HG03135 (cell line): ENCODE data around the gene TMEM86B.

ENCODE experiments used
- ATAC-seq: cut with Tn5 transposase; IDR thresholded peaks from one replicate; pipeline ENCODE4 v1.9.1; 2021; ENCODE audit warnings: mild to moderate bottlenecking, moderate library complexity; ENCODE audit not compliant: unreplicated experiment

Gene TMEM86B

DNA sequence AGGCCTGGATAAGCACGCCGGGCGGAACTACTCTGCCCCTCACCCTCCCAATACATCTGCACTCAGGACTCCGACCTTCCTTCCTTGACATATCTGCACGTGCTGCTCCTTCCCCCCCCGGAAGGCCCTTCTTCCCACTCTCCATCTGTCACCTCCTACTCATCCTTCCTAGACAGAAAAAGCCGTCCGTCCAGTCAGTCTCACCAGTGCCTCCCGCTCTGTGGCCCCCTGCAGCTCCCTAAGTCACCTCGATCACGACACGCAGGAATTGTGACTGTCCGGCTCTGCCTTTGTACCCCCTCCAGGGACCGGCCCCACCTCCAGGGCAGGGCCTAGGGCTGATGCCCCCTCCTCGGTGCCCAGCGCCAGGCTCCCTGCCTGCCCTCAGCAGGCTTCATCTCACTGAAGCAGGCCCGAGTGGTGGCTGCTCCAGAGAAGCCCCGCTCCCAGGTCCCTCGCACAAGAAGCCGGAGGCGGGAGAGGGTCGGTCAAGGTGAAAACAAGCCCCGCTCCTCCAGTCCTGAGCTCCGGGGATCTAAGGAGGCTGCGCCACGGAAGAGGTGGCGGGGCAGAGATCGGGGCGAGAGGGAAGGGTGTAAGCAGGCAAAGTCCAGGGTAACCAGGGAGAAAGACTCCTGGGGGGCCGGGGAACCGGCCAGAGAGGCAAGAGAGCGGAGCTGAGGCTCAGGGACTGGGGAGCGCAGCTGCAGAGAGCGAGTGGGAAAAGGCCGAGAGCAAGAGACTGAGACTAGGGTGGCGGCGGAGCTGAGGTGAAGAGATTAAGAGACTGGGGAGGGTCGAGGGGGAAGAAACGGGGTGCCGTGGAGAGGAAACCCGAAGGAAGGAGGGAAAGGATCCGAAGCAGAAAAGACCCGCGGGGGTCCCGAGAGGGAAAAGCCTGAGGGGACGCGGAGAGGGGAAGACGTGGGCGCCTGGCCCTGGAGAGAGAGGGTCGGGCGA lies 29.2 kb upstream of the TMEM86B start:
- no peak for ATAC-seq

DNA sequence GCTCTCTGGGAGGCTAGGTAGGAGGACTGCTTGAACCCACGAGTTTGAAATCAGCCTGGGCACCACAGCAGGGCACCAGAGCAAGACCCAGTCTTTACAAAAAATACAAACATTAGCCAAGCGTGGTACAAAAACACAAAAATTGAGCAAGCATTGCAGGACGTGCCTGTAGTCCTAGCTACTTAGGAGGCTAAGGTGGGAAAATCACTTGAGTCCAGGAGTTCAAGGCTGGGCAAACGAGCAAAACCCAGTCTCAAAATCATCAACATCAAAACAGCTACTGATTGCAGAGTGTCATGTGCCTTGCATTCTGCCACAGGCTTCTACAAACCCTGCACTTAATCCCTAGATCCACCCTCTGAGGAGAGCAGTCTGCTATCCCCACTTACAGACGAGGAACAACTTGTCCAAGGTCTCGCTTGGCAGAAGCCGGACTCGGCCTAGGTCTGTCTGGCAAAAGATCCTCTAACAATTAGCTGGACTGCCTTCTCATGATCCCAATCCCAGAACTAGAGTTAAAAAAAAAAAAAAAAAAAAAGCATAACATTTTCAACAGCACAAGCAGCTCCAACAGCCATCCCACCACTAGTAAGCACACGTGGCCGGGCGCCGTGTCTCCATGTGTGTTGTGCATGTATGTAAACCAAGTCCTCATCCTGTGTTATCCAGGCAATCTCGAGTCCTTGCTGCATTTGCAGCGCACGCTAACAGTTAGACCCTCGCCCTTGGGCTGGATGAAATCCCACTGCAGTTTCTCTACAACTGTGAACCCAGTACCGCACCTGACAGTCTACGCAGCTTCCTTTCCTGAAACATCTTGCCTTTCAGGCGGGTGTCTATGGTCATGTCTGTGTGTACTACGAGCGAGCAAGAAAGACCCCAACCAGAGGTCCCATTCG lies 28.2 kb upstream of the TMEM86B start:
- no peak for ATAC-seq

DNA sequence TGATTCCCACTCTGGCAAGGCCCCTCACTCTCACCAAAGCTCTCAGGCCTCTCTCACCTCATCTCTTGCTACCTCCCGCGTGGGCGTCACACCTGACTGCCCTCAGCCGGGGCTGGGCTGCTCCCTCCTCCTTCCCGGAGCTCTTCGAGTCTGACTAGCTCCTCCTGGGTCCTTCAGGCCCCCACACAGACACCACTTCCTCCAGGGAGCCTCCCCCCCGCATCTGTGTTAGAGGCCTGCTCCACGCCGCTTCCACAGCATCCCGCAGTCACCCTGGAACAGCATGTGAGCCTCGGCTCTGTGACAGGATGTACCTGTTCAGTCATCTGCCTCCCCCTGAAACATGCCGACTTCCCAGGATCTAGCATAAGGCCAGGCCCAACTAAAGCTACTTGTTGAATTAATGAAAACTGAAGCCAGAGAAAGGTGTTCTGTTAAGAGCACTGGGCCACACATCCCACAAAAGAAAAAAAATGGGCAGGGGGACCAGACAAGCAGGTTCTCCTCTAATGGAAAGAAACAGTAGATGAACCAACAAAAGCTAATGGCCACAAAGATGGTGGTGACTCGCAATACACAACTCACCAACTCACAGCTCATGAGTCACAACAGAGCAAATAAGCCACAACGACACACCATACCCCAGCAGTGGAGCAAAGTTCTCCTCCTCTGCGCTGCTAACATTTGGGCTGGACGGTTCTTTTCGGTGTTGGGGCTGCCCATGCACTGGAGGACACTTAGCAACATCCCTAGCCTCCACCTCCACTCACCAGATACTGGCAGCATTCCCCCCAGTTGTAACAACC lies 27.3 kb upstream of the TMEM86B start:
- no peak for ATAC-seq

DNA sequence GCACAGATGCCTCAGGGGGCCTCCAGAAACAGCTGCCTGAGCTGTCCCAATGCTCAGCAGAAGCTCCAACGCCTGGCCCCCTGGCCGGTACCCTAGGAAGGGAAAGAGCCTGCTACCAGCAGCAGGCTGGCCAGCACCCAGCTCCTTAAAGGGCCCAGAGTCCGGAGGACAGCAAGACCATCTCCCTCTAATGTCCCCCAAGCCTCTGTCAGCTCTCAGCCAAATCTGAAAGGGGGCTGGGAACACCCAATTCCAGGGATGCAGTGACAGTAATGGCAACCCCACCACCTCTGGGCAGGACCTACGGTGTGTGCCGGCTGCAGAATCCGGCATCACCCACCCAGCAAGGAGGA lies 26.0 kb upstream of the TMEM86B start:
- no peak for ATAC-seq

DNA sequence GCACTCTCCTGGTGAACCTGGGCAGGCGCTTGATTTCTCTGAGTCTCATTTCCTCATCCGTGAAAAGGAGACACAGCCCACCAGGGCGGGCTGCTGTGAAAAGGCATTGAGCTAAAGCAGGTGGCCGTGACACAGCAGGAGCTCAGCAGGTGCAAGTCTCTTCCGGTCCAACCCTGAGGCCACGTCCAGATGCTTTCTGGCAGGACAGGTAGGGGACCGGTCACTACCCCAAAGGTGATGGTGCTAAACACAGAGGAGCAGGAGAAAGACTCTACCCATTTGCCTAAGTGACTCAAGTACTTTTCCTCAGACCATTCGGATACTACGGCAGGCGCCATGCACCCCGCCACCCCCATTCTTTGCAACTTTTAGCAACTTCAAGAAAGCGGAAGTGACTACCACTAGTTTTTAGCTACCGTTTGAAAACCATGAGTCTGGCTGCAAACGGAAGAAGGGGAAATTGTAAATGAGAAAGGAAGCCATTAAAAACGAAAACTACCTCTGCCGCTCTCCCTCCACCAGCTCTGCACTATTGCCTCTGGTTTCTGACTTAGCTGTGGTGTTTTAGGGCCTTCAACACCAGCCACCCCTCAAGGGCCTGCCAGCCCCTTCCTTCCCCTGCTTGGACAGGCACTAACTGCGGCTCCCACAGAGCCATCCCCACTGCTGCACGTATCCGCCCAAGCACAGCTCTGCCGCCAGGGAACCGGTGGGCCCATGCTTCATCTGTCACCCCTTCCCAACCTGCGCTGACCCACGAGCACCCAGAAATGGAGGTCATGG lies 25.5 kb upstream of the TMEM86B start:
- peak; percentile 48 for ATAC-seq

DNA sequence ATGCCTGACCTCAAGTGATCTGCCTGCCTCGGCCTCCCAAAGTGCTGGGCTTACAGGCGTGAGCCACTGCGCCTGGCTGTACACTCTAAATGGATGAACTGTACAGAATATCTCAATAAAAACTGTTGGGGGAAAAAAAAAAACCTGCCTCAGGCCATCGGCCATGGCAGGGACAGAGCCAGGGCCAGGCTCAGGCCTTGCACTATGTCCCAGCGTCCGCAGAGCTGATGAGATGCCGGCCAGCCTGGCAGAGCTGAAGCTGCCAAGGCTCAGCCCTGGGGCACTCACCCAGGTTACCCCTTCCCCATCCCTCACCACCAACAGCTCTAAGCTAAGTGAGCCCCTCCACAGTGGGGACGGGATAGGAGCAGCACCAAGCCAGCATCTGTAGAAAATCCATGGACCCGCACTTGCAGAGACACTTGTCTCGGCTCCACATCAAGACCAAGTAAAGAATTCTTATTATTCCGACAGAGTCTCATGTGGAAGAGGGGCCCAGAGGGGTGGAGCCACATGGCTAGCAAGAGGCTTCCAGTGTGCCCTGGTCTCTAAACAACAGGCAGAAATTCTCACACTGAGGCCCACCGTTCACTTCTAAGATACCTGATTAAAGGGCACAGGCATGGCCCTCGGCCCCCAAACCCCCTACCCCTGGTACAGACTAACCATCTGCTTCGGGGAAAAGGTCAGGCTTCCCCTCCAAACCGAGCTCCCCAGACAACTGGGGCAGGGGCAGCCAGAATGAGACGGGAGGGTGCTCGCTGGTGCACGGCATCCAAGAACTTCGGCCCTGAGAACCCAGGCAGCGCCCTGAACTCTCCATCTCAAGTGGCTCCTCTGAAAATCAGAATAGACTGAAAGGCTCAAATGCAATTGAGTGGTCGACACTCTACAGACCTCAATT lies 24.4 kb upstream of the TMEM86B start:
- ATAC-seq = no peak

DNA sequence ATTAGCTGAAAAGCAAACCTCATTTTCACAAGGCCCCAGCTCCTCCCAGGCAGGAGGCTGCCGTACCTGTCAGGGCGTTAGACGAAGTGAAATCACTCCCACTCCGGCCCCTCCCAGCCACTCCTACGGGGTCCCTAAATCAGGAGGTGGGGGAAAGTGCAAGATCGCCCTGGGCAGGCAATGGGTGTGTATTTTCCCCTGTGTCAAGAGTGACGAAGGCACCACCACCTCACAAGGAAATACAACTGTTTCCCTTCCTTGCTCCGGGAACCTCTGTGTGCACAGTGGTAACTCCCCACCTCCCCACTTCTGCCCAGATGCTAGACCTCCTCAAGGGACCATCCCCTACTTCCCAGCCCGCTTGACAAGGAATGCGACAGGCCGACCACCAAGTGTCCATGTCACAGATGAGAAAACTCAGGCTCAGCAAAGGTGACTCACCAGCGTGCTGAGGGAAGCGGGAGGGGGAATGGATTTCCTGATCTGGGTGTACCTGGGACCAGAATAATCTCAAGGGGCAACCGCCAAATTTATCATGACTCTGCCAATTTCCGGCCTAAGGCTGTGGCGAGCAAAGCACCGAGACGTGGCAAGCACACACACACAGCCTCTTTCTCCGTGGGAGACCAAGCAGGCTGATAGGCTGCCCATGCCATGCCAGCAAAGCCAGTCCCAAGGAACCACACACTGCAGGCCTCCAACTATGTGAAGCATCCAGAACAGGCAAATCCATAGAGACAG lies 22.9 kb upstream of the TMEM86B start:
- ATAC-seq = no peak

DNA sequence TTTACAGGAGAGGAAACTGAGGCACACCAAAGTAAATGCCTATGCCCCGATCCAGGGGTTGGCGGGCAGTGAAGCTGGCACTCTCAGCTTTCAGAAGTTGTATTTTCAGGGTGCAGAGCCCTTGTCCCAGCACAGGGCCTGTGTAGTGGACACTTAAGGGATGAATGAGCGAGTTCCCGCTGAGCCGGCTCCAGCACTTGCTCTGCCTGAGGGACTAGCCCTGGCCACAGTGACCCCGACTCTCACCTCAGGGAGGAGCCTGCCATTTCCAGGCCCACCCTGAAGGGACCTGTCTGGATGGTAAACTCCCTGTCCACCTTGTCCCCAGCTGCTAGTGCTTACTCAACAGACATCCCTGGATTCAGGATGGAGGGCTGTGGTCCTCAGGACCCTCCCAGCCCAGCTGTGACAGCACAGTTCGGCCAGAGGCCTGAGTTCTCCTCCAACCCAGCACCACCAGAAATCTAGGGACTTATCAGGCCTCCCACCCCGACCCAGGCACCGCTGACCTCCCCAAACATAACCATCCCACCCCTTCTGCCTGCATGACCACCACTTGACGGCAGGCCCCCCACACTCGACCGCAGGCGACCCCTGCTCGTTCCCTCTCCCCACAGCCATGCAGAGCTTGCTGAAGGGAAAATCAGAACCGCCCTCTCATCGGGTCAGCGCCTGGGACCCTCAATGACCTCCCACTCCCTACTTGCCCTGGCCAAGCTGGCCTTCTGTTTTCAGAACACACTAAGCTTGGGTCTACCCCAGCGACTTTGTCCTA lies 21.9 kb upstream of the TMEM86B start:
- ATAC-seq = no peak

DNA sequence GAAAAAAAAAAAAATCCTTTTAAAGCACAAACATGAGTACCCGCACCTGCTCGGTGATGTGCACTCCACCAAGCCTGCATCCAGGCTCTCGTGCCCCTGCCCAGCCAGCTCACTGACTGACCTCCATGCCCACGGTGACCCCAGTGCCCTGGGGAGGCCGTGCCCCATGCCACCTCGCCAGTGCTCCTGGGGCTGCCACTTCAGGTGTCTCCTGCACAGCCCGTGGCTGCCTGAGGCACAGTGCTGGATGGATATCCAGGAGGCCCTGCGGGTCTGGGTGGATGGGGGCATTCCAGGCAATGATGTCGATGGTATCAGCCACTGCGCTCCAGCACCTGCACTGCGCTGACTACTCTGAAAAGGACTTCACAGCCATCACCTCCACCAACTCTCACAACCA lies 21.3 kb upstream of the TMEM86B start:
- no peak for ATAC-seq

DNA sequence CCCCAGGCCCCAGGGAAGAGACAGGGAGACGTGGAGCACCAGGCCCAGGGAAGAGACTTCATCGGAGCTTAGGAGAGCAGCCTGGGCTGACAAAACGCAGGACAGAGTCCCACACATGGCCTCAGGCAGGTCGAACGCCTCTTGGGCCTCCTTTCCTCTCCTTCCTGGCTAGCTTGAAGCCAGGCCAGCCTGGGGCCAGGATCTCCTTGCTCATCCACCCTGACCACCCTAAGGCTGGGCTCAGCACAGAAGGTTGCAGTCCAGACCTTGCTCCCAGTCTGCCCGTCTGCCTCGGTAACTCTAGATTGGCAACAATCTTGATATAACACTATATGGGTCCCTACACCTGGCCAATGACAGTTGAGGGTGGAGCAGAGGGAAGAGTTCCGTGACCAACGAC lies 20.1 kb upstream of the TMEM86B start:
- no peak for ATAC-seq

DNA sequence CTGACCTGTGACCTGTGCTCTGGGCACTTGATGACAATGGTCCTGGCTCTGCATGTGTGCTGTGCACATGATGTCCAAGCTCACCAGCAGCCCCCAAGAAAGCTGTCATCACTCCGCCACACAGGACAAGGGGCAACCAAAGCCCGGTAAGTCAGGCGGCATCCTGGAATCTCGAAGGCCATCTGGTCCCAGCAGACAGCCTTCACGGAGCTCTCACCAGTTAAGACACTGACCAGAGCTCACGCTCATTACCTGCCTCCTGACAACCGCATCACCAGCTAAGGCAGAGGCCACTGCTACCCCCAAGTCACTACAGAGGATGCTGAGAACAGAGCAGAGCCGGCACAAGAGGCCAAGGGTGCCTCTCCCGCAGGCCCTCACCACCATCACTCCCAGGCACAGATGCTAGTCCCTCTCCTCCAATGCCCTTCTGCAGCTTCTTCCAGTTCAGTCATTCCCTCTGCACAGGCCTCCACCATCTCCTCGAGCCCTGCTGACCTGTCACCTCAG lies 19.7 kb upstream of the TMEM86B start:
- ATAC-seq = no peak

DNA sequence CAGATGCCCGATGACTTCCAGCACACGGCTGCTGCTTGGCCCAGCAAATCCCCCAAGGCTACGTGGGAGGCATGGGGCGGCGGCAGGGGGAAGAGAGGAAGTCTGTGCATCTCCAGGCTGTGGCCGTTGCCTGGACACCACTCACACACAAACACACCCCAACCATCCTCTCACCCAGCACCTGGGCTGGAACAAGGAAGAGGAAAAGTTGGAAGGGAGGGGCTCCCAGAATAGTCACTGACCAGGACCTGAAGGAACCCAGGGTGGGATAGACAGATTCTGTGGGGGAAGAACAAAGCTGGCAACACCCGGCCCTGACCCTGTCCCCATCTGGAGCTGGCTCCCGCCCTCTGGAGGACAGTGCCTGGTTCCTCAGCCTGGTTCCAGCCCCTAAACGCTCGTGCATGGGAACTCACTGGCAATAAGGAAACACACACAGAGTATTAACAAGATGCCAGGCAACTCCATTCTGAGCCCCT lies 19.1 kb upstream of the TMEM86B start:
- ATAC-seq = no peak

DNA sequence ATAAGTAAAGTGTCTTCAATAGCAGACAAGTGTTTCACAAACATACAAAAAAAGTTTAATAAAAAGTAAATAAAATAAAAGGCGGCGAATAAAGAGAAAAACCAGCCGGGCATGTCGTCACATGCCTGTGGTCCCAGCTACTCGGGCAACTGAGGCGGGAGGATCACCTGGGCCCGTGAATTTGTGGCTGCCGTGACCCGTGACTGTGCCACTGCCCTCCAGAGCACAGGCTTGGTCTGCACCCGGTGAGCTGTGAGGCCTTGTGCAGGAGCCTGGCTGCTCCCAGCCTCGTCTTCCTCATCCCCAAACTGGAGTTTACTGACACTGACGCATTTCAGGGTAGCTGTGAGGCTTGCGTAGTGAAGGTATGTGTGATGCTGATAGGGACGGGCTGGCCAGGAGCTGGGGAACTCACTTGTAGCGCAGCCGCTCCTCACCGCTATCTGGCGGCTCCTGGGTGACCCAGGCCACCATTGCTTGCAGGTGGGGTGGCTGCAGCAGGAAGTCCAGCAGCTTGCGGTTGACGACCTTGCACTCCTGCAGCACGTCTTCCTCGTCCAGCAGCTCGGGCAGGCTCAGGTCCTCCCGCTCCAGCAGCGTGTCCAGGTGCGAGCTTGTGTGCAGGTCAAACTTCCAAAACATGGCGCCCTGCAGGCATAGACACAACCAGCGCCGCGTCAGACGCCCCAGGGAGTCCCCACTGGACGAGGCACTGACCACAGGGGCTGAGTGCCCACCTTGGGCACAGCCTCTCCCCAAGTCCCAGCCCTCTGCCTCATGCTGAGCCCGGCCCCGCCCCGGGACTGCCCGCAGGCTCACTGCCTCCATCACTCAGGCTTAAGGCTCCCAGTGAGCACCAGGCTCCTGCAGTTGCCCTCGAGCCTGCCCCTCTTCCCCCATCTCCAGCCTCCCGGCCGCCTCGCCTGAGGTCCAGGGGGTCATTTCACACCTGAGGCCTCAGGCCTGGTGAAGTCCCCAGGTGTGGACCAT lies 18.2 kb upstream of the TMEM86B start:
- ATAC-seq = no peak

DNA sequence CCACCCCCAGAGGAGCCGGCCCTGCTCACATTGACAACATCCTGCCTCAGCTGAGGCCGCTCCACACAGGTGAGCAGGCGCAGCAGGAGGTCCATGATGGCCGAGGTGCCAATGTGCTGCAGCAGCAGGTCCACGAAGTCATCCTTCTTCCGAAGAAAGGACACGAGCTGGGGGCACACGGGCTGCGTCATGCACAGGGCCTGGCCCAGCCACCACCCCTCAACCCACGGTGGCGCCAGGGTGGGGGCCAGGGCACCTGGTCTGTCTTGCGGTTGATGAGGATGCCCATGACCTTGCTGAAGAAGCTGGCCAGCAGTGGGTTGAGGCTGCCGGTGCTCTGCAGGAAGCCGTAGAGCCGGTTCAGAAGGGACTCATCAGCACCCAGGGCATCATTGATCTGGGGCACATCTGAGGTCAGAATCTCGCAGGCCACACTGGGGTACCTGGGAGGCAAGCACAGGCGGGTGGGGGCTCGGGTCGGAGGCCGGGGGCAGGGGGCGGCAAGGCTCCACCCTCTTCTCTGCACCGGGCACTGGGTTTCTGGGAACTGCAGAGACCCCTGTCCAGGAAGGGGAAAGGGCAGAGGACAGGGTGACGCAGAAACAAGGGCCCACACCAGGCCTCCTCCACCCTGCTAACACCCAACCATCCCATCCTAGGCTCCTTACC lies 16.8 kb upstream of the TMEM86B start:
- ATAC-seq = no peak

DNA sequence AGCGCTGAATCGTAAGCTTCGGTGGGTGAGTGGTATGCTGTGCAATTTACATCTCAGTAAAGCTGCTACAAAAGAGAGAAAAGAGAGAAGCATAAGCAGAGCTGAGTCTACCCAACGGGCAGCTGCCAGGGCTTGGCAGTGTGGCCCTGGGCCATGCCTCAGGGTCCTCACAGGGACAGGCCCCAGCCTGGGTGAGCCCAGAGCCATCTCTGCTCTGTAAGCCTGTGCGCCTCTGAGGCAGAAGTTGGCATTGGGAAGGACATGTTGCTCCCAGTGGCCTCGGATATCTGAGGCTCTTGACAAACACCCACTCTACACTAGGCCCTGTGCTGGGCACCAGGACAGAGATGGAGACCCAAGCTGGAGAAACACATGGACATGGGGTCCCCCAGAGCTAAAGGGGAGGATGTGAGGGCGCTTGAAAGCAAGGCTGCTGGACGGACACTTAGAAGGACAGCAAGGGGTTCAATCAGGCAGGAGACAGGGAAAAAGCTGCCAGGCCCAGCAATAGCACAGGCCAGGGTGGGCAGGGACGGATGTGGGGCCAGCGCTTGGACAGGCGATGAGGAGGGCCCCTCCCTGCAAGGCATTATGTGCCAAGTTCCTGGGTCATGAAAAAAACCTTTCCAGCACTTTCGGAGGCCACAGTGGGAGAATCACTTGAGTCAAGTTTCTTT lies 15.6 kb upstream of the TMEM86B start:
- ATAC-seq = no peak
